RWPE1 (cell line): ENCODE data around the gene PCDHA1.

ENCODE experiments used
- CTCF ChIA-PET: fragments of 350-600 bp; sonication (Branson Sonifier 250); formaldehyde crosslinking; extraction: SDS; loops from one replicate; lab custom pipeline; 2021; lab: Yijun Ruan, JAX
- POLR2A ChIA-PET: fragments of 400-600 bp; formaldehyde crosslinking; extraction: SDS; loops from one replicate; lab custom pipeline; 2020; ENCODE audit warnings: antibody characterized with exemption; ENCODE audit not compliant: low non-redundant PET; lab: Yijun Ruan, JAX
- DNase-seq: peaks from one replicate; pipeline ENCODE4 v3.0.0; 2012; ENCODE audit warnings: low spot score
- H3K27ac ChIP-seq: fragments of 450-650 bp; 2 replicates; pipeline ENCODE4 v1.5.1; 2017
- TF ChIP-seq, protein P1 (sequence below): fragments of 450-650 bp; conservative IDR thresholded peaks from 2 replicates; pipeline ENCODE4 v1.5.1; 2017; ENCODE audit warnings: low read depth, mild to moderate bottlenecking

The PCDHA1 gene

DNA sequence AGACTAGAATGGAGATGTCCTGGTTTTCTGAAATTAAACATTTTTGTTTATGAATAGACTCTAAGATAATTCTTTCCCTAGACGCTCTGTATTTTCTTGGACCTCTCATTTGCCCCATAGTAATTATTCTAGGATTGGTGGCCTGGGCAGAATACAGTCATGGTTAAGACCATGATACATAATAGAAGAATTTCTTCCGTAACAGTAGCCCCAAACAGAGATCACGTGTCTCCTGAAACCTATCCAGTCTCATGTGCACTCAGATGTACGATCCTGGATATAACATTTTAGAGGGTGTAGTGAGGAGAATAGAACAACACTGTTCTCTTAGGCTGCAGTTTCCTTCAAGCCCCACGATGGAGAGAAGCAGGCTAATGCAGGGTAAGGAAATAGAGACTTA lies 202.7 kb downstream of the PCDHA1 start:
- ChIA-PET POLR2A (interaction anchor here (0.7 kb wide), 1 partner anchor 46 kb away, joined by 3 read pairs; no protein-coding TSS in a partner anchor), CTCF (interaction anchor here (0.5 kb wide), 1 partner anchor 1355 kb away, joined by 4 read pairs; no protein-coding TSS in a partner anchor)
- no peak overlapping the region for H3K27ac ChIP-seq
- TF ChIP-seq, protein P1, sequence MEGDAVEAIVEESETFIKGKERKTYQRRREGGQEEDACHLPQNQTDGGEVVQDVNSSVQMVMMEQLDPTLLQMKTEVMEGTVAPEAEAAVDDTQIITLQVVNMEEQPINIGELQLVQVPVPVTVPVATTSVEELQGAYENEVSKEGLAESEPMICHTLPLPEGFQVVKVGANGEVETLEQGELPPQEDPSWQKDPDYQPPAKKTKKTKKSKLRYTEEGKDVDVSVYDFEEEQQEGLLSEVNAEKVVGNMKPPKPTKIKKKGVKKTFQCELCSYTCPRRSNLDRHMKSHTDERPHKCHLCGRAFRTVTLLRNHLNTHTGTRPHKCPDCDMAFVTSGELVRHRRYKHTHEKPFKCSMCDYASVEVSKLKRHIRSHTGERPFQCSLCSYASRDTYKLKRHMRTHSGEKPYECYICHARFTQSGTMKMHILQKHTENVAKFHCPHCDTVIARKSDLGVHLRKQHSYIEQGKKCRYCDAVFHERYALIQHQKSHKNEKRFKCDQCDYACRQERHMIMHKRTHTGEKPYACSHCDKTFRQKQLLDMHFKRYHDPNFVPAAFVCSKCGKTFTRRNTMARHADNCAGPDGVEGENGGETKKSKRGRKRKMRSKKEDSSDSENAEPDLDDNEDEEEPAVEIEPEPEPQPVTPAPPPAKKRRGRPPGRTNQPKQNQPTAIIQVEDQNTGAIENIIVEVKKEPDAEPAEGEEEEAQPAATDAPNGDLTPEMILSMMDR: no peak
- no peak for DNase-seq

DNA sequence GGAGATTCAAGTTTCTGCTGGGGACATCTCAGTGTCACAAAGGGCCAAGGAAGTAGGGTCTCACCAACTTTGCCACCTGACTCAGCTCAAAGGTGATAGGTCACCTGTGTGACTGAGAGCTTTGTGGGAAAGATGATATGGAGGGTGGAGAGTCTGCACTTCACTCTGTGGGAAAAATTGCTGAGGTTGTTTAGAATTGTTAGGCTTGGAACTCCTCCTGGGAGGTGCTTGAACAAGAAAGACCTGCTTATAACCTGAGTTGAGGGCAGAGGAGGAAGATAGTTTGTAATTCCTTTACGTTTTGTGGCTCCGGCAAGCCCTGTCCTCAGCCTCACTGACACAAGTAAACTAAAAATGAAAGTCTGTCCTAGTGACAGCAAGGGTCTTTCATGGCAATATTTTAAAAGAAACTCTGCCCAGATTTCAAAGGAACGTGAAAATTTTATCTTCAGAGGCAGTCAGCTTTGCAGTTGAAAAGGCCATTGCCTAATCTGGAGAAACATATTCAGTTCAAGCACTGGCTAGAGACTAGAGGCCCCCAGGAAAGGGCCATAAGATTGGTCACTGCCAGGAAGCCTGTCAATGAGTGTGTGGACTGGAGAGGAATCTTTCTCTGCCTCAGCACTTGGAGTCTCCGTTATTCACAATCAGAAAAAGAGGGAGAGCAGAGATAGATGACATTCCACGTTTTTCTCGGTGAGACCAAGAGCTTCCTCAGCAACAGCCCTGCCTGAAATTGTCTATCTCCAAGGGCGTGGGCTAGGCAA lies 203.5 kb downstream of the PCDHA1 start:
- ChIA-PET CTCF (interaction anchor here (0.5 to 0.6 kb wide), 3 partner anchors 9 to 1356 kb away, joined by 3 to 6 read pairs (median 4); partner anchors contain the start of gene PCDHA11), POLR2A (interaction anchor here (0.7 kb wide), 1 partner anchor 46 kb away, joined by 3 read pairs; no protein-coding TSS in a partner anchor)
- no peak overlapping the region for H3K27ac ChIP-seq
- TF ChIP-seq, protein P1: no peak
- no peak for DNase-seq

DNA sequence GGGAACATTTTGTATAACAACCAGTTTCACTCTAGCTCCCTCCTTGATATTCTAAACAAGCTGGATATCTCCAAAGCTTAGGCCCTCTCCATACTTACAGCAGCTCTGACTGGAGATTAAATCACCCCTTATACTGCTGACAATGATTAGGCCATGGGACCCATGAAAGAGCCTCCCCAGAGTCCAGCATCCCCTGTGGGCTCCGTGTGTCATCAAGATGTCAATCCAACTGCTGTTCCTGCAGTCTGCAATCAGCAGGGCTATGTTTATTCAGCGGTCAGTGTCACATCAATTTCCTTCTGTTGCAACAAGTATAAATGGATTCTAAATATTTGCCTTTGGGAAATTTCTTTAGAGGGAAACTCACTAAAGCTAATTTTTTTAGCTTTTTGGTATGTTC lies 206.9 kb downstream of the PCDHA1 start:
- no peak for DNase-seq
- TF ChIP-seq, protein P1: no peak
- CTCF ChIA-PET: no interaction called here
- H3K27ac ChIP-seq: no peak overlapping the region
- POLR2A ChIA-PET: no interaction called here

DNA sequence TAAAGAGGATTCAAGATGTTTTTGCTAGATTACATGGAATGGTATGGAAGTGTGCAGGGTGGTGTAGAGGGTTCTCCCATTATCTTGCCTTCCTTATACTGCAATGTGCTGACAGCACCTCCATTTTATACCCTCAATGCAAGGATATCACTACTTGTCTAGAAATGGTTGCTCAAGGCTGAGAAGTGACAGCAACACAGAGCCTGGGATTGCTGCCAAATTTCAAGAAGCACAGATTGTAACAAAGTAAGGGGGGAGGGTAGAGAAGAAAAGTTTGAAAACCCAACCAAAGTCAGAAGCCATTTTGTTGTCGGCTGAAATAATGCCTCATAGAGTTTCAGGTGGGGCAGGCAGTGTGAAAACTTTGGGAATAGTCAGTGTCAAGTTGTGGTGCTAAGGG lies 210.1 kb downstream of the PCDHA1 start:
- no peak for DNase-seq
- POLR2A ChIA-PET: no interaction called here
- no peak overlapping the region for H3K27ac ChIP-seq
- TF ChIP-seq, protein P1: no peak
- CTCF ChIA-PET: no interaction called here

DNA sequence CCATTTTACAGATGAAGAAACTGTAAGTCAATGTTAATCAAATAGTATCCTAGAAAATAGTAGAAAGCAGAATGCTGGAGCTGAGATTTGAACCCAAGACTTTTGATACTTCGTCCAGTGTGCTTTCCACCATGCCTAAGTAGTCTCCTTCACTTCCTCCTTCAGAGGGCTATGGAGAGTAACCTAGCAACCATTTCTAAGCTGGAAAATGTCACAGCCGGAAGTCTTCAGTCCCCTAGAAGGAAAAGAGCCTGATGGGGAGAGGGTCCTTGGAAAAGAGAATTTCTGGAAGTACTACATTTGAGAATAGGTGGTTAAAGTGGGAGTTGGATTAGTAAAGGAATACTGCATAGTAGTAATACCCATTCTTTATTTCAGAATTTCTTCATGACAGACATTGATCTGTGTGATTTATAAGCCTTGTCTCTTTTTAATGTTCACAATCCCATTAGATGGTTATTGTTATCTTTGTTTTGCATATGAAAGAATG lies 213.0 kb downstream of the PCDHA1 start:
- ChIA-PET POLR2A (no interaction called here), CTCF (interaction anchor here (0.6 to 3.1 kb wide), 3 partner anchors 40 to 122 kb away, joined by 3 to 12 read pairs (median 3); partner anchors contain the start of gene PCDHAC1)
- H3K27ac ChIP-seq: no peak overlapping the region

DNA sequence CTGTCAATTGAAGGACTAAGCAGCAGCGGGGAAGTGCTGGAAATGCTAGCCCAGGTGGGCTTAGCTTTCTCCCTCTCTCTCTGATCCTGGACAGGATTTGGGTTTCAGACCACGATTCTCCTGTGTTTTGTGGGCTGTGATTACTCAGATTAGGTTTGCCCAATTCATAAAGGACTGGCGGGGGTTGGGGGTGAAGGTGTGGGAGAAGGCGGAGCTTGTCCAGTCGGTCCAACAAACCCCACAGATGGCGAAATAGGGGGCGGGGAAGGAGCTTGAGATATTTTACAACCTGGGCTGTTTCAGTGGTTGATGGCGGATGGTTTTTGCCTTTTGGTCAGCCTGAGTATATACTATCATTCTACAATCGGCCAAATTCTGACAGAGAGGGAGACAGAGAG lies 215.5 kb downstream of the PCDHA1 start:
- peak; percentile 96 for DNase-seq
- ChIA-PET CTCF (interaction anchor here (0.6 to 3.1 kb wide), 3 partner anchors 75 to 566 kb away, joined by 3 to 12 read pairs (median 3); partner anchors contain the start of gene PCDHAC1), POLR2A (no interaction called here)
- TF ChIP-seq, protein P1: no peak
- peak overlapping the region; percentile 98 for H3K27ac ChIP-seq

More for the DNA sequence above, 213.0 kb downstream of the PCDHA1 start:
- TF ChIP-seq, protein P1: no peak
- no peak for DNase-seq
